ENCODE measurements around the gene TVP23C. TPM values are rescaled to one million over a fixed set of nuclear protein-coding genes. Genes with fewer than 3 reads are reported as not detected.

Gene TVP23C
- total RNA-seq, 4 donors from 2014 or later, result 9.9 to 31.7 (median 22.9) TPM

DNA sequence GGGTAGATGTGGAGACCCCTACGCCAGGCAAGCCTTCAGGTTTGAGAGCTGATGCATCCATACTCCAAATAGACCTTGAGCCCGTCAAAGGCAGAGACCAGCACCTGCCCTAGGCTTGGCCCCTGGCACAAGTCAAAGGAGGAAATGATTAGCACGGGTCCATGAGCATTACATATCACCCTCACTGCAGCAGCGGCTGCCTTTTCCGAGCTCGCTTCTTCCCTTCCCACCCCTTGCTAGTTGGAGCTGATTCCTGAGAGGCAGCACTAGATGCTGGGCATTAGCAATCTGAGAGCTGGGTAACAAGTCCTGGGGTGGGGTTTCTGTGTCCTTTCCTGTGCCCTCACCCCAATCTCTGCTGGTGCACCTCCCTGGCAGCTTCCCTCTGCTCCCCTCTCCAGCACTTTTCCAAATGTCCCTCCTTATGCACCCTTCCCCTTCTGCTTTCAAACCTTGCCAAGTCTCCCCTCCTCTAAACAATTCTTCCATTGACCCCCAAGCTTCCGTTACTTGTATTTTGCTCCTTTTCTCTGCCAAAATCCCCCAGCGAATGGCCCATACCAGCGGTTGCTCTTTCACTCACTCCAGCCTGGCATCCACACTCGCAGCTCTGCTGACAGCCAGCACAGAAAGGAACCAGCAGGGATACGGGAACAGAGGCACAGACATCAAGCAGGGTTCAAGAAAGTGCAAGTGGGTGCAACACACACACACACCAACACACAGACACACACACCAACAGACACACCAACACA is 98.9 kb downstream of the TVP23C start:
- no peaks in the 10 kb centered on the region for H3K9me3 ChIP-seq
- H3K27ac ChIP-seq, result peak overlapping the region; percentile 70 to 88 (median 79)
- WGBS, 2 donors, result 28 to 47% methylated on average over 11 of the region's 11 CpGs
- H3K4me1 ChIP-seq, result peaks cover 6 to 66% (median 26%) of the 10 kb centered on the region in 4 donors
- no peaks in the 10 kb centered on the region for H3K36me3 ChIP-seq
- H3K4me3 ChIP-seq, result no peak overlapping the region
- H3K27me3 ChIP-seq, result no peaks in the 10 kb centered on the region
- TF ChIP-seq EP300 (IDR thresholded peaks at IDR 0.05) (no peak), POLR2A (IDR thresholded peaks at IDR 0.05) (no peak)
- TF ChIP-seq, protein P1, sequence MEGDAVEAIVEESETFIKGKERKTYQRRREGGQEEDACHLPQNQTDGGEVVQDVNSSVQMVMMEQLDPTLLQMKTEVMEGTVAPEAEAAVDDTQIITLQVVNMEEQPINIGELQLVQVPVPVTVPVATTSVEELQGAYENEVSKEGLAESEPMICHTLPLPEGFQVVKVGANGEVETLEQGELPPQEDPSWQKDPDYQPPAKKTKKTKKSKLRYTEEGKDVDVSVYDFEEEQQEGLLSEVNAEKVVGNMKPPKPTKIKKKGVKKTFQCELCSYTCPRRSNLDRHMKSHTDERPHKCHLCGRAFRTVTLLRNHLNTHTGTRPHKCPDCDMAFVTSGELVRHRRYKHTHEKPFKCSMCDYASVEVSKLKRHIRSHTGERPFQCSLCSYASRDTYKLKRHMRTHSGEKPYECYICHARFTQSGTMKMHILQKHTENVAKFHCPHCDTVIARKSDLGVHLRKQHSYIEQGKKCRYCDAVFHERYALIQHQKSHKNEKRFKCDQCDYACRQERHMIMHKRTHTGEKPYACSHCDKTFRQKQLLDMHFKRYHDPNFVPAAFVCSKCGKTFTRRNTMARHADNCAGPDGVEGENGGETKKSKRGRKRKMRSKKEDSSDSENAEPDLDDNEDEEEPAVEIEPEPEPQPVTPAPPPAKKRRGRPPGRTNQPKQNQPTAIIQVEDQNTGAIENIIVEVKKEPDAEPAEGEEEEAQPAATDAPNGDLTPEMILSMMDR (IDR thresholded peaks at IDR 0.05), result no peak
- DNase-seq (ENCODE audit: low spot score in 2 of 2), result no peak

DNA sequence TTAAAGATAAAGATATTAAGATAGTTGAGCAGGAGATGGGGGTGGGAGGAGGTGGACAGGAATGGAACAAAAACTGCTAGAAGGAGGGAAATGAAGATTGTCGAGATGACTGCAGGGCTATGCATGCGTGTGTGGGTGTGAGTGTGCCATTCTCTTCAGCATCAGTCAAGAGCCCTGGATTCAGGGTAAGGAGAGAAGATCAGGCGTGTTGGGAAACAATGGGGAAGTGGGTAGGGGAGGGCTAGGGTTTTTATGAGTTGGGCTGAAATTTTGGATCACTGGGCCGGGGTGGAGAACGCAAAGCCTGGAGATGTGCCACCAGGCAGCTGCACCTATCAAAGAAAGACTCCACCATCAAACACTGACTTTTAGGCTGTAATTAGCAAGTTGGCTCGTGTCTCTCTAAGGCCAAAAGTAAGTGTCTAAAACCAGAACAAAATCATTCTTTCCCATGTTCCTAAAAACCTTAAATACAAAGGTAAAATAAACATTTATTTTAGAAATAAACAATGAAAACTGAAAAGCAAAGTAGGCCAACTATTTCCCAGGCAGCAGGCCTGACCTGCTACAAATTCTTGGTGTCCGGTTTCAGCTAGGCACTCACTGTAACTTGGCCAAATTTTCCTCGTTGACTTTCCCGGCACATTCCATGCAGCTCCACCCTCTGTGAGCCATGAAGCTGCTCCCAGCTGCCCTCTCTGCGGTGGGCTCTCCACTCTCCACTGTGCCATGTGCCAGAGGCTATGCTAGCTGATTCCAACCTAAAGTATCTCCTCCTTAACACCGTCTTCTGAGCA is 100.1 kb downstream of the TVP23C start:
- no peak overlapping the region for H3K4me3 ChIP-seq
- no peaks in the 10 kb centered on the region for H3K9me3 ChIP-seq
- WGBS, 2 donors, result 27 to 28% methylated on average over 11 of the region's 11 CpGs
- peak overlapping the region; percentile 70 to 88 (median 79) for H3K27ac ChIP-seq
- no peaks in the 10 kb centered on the region for H3K36me3 ChIP-seq
- TF ChIP-seq POLR2A (IDR thresholded peaks at IDR 0.05), result no peak
- TF ChIP-seq, protein P1 (IDR thresholded peaks at IDR 0.05), result no peak
- TF ChIP-seq EP300 (IDR thresholded peaks at IDR 0.05), result peak in 1 of 2 donors; percentile 51
- H3K27me3 ChIP-seq, result no peaks in the 10 kb centered on the region
- peak in 1 of 2 donors; percentile 37 for DNase-seq (ENCODE audit: low spot score in 2 of 2)
- H3K4me1 ChIP-seq, result peaks cover 6 to 72% (median 34%) of the 10 kb centered on the region in 4 donors

DNA sequence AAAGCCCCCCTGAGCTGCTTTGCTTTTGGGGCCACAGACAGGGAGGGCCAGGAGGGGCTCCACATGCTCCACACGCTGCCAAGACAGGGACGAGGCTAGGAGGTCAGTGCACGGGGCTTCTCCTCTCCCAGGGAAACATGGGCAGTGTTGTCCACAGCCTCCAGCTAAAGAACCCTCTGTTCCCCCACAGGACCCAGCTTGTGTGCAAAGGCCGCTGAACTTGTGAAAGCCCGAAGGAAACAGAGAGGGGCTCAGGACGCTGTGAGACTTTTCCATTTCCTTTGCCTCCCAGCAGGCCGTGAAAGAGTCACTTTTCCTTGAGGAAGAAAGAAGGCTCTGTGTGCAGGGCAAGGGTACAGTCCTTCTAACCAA is 105.6 kb downstream of the TVP23C start:
- no peaks in the 10 kb centered on the region for H3K9me3 ChIP-seq
- TF ChIP-seq, protein P1 (IDR thresholded peaks at IDR 0.05), result no peak
- TF ChIP-seq EP300 (IDR thresholded peaks at IDR 0.05) (peak in 1 of 2 donors; percentile 78), POLR2A (IDR thresholded peaks at IDR 0.05) (no peak)
- H3K27me3 ChIP-seq, result no peaks in the 10 kb centered on the region
- H3K4me1 ChIP-seq, result peaks cover 7 to 96% (median 59%) of the 10 kb centered on the region in 4 donors
- 17 to 31% methylated on average over 5 to 7 of the region's 7 CpGs for WGBS, 2 donors
- peak overlapping the region in 1 of 4 donors; percentile 6 for H3K4me3 ChIP-seq
- peak overlapping the region; percentile 70 to 93 (median 82) for H3K27ac ChIP-seq
- H3K36me3 ChIP-seq, result no peaks in the 10 kb centered on the region
- DNase-seq (ENCODE audit: low spot score in 2 of 2), result peak; percentile 65 to 68

DNA sequence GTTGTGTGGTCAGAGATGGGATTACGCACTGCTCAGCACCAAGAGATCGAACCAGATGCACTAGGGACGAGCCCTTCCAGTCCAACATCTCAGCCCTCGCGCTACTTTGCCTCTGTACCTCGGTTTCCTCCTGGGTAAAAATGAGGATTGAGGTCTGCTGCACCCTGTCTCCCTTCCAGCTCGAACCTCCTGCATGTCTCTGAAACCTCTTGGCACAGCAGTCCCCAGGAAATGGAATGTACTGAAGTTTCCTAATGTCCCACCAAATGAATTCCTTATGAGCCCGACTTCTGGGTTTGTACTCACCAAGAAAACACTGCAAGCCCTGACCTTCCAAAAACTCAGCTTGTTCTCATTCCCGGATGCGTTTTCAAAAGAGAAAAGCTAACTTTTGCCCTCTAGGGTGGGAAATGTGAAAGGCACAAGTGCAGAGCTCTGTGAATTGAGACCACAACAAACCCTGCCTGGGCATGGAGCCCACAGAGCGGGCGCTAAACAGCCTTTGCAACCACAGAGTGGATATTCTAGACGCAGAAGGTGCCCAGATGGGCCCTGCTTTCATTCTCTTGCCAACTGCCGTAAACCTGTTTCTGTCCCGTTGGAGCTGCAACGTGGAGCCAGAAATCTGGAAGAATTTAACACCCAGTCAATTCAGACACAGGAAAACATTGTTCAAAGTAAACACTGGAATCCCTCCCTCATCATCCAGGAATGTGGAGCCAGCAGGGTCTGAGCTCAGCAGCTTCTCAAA is 106.1 kb downstream of the TVP23C start:
- peak; percentile 78 to 83 for DNase-seq (ENCODE audit: low spot score in 2 of 2)
- Histone ChIP-seq H3K27me3 (no peaks in the 10 kb centered on the region), H3K4me1 (peaks cover 7 to 98% (median 61%) of the 10 kb centered on the region in 4 donors), H3K27ac (peak overlapping the region; percentile 70 to 93 (median 82)), H3K4me3 (peak overlapping the region in 1 of 4 donors; percentile 6), H3K36me3 (no peaks in the 10 kb centered on the region), H3K9me3 (no peaks in the 10 kb centered on the region)
- TF ChIP-seq, protein P1 (IDR thresholded peaks at IDR 0.05), result peak; percentile 12 to 55 (median 43)
- TF ChIP-seq POLR2A (IDR thresholded peaks at IDR 0.05) (no peak), EP300 (IDR thresholded peaks at IDR 0.05) (peak; percentile 50 to 93)
- 22% methylated on average over 16 of the region's 16 CpGs for WGBS, 2 donors
